DND-41 (cell line): ENCODE results near the gene BACH2.

Experiments
- ATAC-seq: fragments of 200-7000 bp; cut with Tn5 transposase; 3 replicates; pipeline ENCODE4 v1.9.1; 2021; ENCODE audit warnings: low read depth; ENCODE audit not compliant: insufficient read depth
- DNase-seq: peaks from one replicate; pipeline ENCODE4 v3.0.0-alpha.2; 2020
- H2AFZ ChIP-seq: 2 replicates; pipeline ENCODE4 v1.6.0; 2012; ENCODE audit warnings: low read depth, low read length
- H3K27ac ChIP-seq: 2 replicates; pipeline ENCODE4 v1.5.1; 2012; ENCODE audit warnings: low read length, inconsistent platforms
- H3K27me3 ChIP-seq: fragments of 200-600 bp; sonication (generic); 2 replicates; pipeline ENCODE4 v1.6.0; 2012; ENCODE audit warnings: low read length, mild to moderate bottlenecking, inconsistent platforms; ENCODE audit not compliant: insufficient read depth, poor library complexity
- H3K36me3 ChIP-seq: 2 replicates; pipeline ENCODE4 v1.5.1; 2012; ENCODE audit warnings: low read length, inconsistent platforms; ENCODE audit not compliant: insufficient read depth
- H3K4me1 ChIP-seq: 2 replicates; pipeline ENCODE4 v1.5.1; 2012; ENCODE audit warnings: mild to moderate bottlenecking, low read length; ENCODE audit not compliant: insufficient read depth
- H3K4me2 ChIP-seq: 2 replicates; pipeline ENCODE4 v1.6.0; 2012; ENCODE audit warnings: mild to moderate bottlenecking, moderate library complexity, low read length, inconsistent platforms; ENCODE audit not compliant: insufficient read depth
- H3K4me3 ChIP-seq, 2 experiments: fragments of 200-600 bp in 1 of 2; shearing (Covaris generic) in 1 of 2; 2 replicates each; pipeline ENCODE4 v1.5.1; 2012 to 2016; ENCODE audit warnings: inconsistent platforms in 2 of 2, low read length in 2 of 2, mild to moderate bottlenecking in 2 of 2, low read depth in 1 of 2, moderate library complexity in 1 of 2
- H3K79me2 ChIP-seq: 2 replicates; pipeline ENCODE4 v1.6.0; 2012; ENCODE audit warnings: low read length, inconsistent platforms; ENCODE audit not compliant: insufficient read depth
- H3K9ac ChIP-seq: 2 replicates; pipeline ENCODE4 v1.6.0; 2012; ENCODE audit warnings: low read depth, mild to moderate bottlenecking, inconsistent platforms, low read length, moderate library complexity
- H3K9me3 ChIP-seq: 2 replicates; pipeline ENCODE4 v1.5.1; 2012; ENCODE audit warnings: low read length, moderate library complexity, mild to moderate bottlenecking, inconsistent platforms; ENCODE audit not compliant: insufficient read depth, severe bottlenecking
- H4K20me1 ChIP-seq: 2 replicates; pipeline ENCODE4 v1.6.0; 2012; ENCODE audit warnings: low read length; ENCODE audit not compliant: insufficient read depth
- CTCF ChIP-seq: IDR thresholded peaks from 2 replicates; pipeline ENCODE4 v1.5.1; 2012; ENCODE audit warnings: borderline replicate concordance, low read length, moderate library complexity, mild to moderate bottlenecking; ENCODE audit not compliant: poor library complexity, severe bottlenecking; ENCODE audit errors: extremely low read depth
- EZH2 ChIP-seq: IDR thresholded peaks from 3 replicates; pipeline ENCODE4 v1.6.1; 2012; ENCODE audit warnings: borderline replicate concordance, low read depth, mild to moderate bottlenecking, moderate library complexity, low read length, inconsistent platforms; ENCODE audit not compliant: severe bottlenecking

The BACH2 gene

DNA sequence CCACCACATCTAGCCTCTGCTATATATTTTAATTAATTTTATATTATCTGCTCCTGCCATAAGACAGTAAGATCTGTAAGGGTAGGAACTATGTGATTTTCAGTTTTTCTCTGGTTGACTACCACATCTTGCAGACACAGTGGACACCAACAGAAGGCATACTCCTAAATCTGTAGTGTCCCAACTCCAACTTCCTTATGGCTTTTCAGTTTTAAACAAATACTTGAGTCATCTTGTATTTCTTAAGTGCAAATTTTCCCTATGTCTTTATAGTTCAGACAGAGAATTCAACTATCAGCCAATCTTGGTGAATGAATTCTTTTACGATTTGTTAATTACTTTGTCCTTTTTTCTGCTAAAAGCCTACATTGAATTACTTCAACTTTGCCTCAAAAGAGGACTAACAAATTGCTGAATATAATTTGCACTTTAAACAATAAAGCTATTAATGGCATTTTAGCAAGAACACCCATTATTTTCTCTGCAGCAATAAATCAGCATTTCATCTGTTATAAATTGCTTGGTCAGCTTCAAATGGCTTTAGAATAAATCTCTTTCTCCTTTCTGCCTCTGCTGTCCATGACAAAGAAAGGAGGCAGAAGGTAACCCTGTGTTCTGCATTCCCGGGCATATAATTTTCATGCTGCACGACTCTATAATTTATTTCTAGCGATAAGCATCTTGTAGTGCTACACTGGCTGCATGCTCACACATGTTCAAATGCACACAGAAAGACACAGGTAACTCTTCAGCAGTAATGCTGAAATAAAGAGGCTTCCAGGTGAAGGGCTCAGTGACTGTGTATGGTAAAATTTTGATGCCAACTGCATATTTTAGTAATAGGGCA, 144.8 kb downstream of the BACH2 start:
- H2AFZ ChIP-seq = no peak overlapping the region
- DNase-seq (no peak), ATAC-seq (no peak)
- no peaks in the 10 kb centered on the region for H3K9me3 ChIP-seq
- no peak overlapping the region for H3K4me2 ChIP-seq
- H3K36me3 ChIP-seq = no peaks in the 10 kb centered on the region
- H3K4me1 ChIP-seq = no peaks in the 10 kb centered on the region
- TF ChIP-seq CTCF (no peak), EZH2 (no peak)
- H3K4me3 ChIP-seq = no peak overlapping the region
- H4K20me1 ChIP-seq = no peaks in the 10 kb centered on the region
- no peak overlapping the region for H3K9ac ChIP-seq
- no peaks in the 10 kb centered on the region for H3K27me3 ChIP-seq
- H3K79me2 ChIP-seq = no peaks in the 10 kb centered on the region
- no peak overlapping the region for H3K27ac ChIP-seq

DNA sequence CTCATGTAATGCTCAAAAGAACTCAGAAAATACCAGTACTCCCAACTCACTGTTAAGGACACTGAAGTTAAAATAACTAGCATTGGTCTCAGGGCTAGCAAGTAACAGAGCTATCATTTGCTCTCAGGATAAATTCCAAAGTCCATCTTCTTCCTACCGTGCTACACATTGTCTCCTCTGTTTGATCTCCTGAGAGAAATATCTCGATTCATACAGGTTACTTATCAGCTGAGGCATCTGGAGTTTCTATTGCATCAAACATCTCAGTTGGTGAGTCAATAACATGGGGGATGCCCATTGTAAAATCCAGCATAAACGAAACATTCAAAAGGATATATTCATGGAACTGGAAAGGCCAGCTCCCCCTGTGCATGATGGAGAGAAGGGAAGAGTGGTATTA, 147.4 kb downstream of the BACH2 start:
- H3K4me2 ChIP-seq = no peak overlapping the region
- H3K79me2 ChIP-seq = no peaks in the 10 kb centered on the region
- no peak overlapping the region for H2AFZ ChIP-seq
- H3K9me3 ChIP-seq = no peaks in the 10 kb centered on the region
- H3K9ac ChIP-seq = no peak overlapping the region
- no peak overlapping the region for H3K4me3 ChIP-seq
- no peak for TF ChIP-seq CTCF
- no peak for TF ChIP-seq EZH2
- ATAC-seq (no peak), DNase-seq (no peak)
- no peak overlapping the region for H3K27ac ChIP-seq
- H3K27me3 ChIP-seq = no peaks in the 10 kb centered on the region
- no peaks in the 10 kb centered on the region for H4K20me1 ChIP-seq
- no peaks in the 10 kb centered on the region for H3K36me3 ChIP-seq
- H3K4me1 ChIP-seq = no peaks in the 10 kb centered on the region

- no peaks in the 10 kb centered on the region for H3K4me1 ChIP-seq
- no peaks in the 10 kb centered on the region for H3K27me3 ChIP-seq
- no peak for DNase-seq
- no peaks in the 10 kb centered on the region for H4K20me1 ChIP-seq
- no peak overlapping the region for H2AFZ ChIP-seq
- H3K4me2 ChIP-seq = no peak overlapping the region
- TF ChIP-seq EZH2 = no peak
- ATAC-seq = no peak
- no peak overlapping the region for H3K4me3 ChIP-seq
- no peaks in the 10 kb centered on the region for H3K79me2 ChIP-seq
- no peak overlapping the region for H3K27ac ChIP-seq
- no peak overlapping the region for H3K9ac ChIP-seq
- no peaks in the 10 kb centered on the region for H3K9me3 ChIP-seq
- H3K36me3 ChIP-seq = no peaks in the 10 kb centered on the region
These were observed 147.8 kb downstream of the BACH2 start for GRCh38 chr6:90148867-90149266.

- no peak for ATAC-seq
- Histone ChIP-seq H3K9me3 (no peaks in the 10 kb centered on the region), H3K4me2 (no peak overlapping the region), H3K27me3 (no peaks in the 10 kb centered on the region), H3K4me1 (no peaks in the 10 kb centered on the region), H4K20me1 (no peaks in the 10 kb centered on the region), H2AFZ (no peak overlapping the region), H3K9ac (no peak overlapping the region), H3K36me3 (no peaks in the 10 kb centered on the region), H3K27ac (no peak overlapping the region), H3K79me2 (no peaks in the 10 kb centered on the region), H3K4me3 (no peak overlapping the region)
- no peak for DNase-seq
- no peak for TF ChIP-seq EZH2
- TF ChIP-seq CTCF = no peak
These were observed 149.6 kb downstream of the BACH2 start for GRCh38 chr6:90146921-90147649.
